ENCODE results near the gene PEX11B. TPM values are rescaled to one million over a fixed set of nuclear protein-coding genes. Genes with fewer than 3 reads are reported as not detected.

PEX11B gene
- total and polyA plus RNA-seq, 2 of the 4 experiments (the other 2 are of a cell fraction) = 15.4 to 24.3 TPM

- Histone ChIP-seq H3K4me1 (ENCODE audit: control insufficient read depth, insufficient read depth, low read length) (peaks cover 7% of the 10 kb centered on the region), H3K4me3 (ENCODE audit: insufficient read depth, low read depth, low read length) (no peak overlapping the region), H3K27me3 (ENCODE audit: control insufficient read depth, insufficient read depth, low read length) (no peaks in the 10 kb centered on the region), H3K18ac (ENCODE audit: low read depth, low read length) (no peak overlapping the region), H2BK120ac (ENCODE audit: low read depth, low read length) (no peak overlapping the region), H4K8ac (ENCODE audit: low read depth in 2 of 2, low read length in 2 of 2) (no peak overlapping the region), H4K91ac (ENCODE audit: insufficient read depth, low read depth, low read length) (no peak overlapping the region), H4K20me1 (ENCODE audit: insufficient read depth, low read length) (no peaks in the 10 kb centered on the region), H3K4ac (ENCODE audit: low read depth, low read length) (no peak overlapping the region), H3K9me1 (ENCODE audit: insufficient read depth, low read length) (peaks cover 6% of the 10 kb centered on the region), H2BK20ac (ENCODE audit: low read depth, low read length) (no peak overlapping the region), H2BK5ac (ENCODE audit: low read depth, low read length, poor library complexity, severe bottlenecking) (no peak overlapping the region), H3K56ac (ENCODE audit: extremely low read depth, insufficient read depth, low read length) (no peak overlapping the region), H2AK5ac (ENCODE audit: low read depth, low read length) (no peak overlapping the region), H2AK9ac (replicated peaks; ENCODE audit: low read depth, low read length, poor library complexity) (no peak overlapping the region), H2BK15ac (ENCODE audit: low read depth, low read length) (no peak overlapping the region), H3K79me1 (ENCODE audit: low read depth in 1 of 2, low read length in 2 of 2) (peaks cover 3 to 17% of the 10 kb centered on the region in 2 experiments; a peak in 3 of 4 replicates), H3K9ac (ENCODE audit: low read depth, low read length) (no peak overlapping the region), H2AFZ (replicated peaks; ENCODE audit: low read length, poor library complexity) (no peak overlapping the region), H4K5ac (ENCODE audit: low read depth, low read length) (no peak overlapping the region), H3K4me2 (ENCODE audit: low read depth, low read length) (no peak overlapping the region), H3K27ac (ENCODE audit: insufficient read depth, low read length) (no peak overlapping the region), H3K9me3 (ENCODE audit: control insufficient read depth, insufficient read depth, low read length) (no peaks in the 10 kb centered on the region), H3K23ac (ENCODE audit: low read depth, low read length) (no peak overlapping the region), H3K36me3 (ENCODE audit: control insufficient read depth, insufficient read depth, low read length) (peaks cover 10% of the 10 kb centered on the region), H3K14ac (replicated peaks; ENCODE audit: low read depth, low read length) (no peak overlapping the region)
- intact Hi-C loops (cut with micrococcal nuclease) (no loop called here), in situ Hi-C loops (cut with MboI; ENCODE audit: low sequenced_read_pairs) (no loop called here), dilution Hi-C loops (cut with HindIII; ENCODE audit: low sequenced_read_pairs, unreplicated experiment) (no loop called here)
- CTCF ChIA-PET = interaction anchor here (2.1 kb wide), 1 partner anchor 20 kb away, joined by 14 read pairs; no protein-coding TSS in a partner anchor
- POLR2A ChIA-PET (ENCODE audit: unreplicated experiment) = no interaction called here
- no peak for TF ChIP-seq FOS (IDR thresholded peaks at IDR 0.05; ENCODE audit: low read depth, low read length)
- TF ChIP-seq CTCF (conservative IDR thresholded peaks at IDR 0.05; ENCODE audit: low read depth, low read length) = no peak
- no peak for TF ChIP-seq CEBPB (IDR thresholded peaks at IDR 0.05; ENCODE audit: low read depth, low read length)
- no peak for TF ChIP-seq NFE2L2 (IDR thresholded peaks at IDR 0.05; ENCODE audit: low read depth, low read length)
- no peak for TF ChIP-seq RAD21 (IDR thresholded peaks at IDR 0.05; ENCODE audit: low read length)
- no peak for TF ChIP-seq RCOR1 (IDR thresholded peaks at IDR 0.05; ENCODE audit: insufficient replicate concordance, low read length)
- TF ChIP-seq BHLHE40 (IDR thresholded peaks at IDR 0.05; ENCODE audit: low read depth, low read length) = no peak
- no peak for TF ChIP-seq USF2 (IDR thresholded peaks at IDR 0.05; ENCODE audit: low read depth, low read length)
- TF ChIP-seq POLR2A (IDR thresholded peaks at IDR 0.05; ENCODE audit: low read depth, low read length) = no peak
- no peak for TF ChIP-seq MAZ (IDR thresholded peaks at IDR 0.05; ENCODE audit: borderline replicate concordance, low read depth, low read length)
- TF ChIP-seq MXI1 (IDR thresholded peaks at IDR 0.05; ENCODE audit: borderline replicate concordance, low read depth, low read length) = no peak
- no peak for TF ChIP-seq CHD1 (IDR thresholded peaks at IDR 0.05; ENCODE audit: low read depth, low read length)
- DNase-seq = no peak
- no peak for ATAC-seq (ENCODE audit: low read depth)
- 64% methylated on average over 2 of the region's 11 CpGs; no CpG with 5 or more reads in 1 of the 2 experiments for WGBS, 2 experiments (ENCODE audit: extremely low coverage in 2 of 2, insufficient read length in 1 of 2)
- no TSS peak for BruUV-seq (replicated peaks)
Measured at GRCh38 chr1:145912128-145912641, 6.3 kb downstream of the PEX11B start.

All from IMR-90 (cell line).